HG02763 (cell line): ENCODE measurements around the gene LIX1L.

Experiments
- ATAC-seq: cut with Tn5 transposase; IDR thresholded peaks from one replicate; pipeline ENCODE4 v1.9.1; 2021; ENCODE audit warnings: mild to moderate bottlenecking, moderate library complexity; ENCODE audit not compliant: unreplicated experiment

LIX1L gene

GRCh38 chr1:145963265-145964019 is 5.6 kb upstream of the LIX1L start:
- no peak for ATAC-seq

DNA sequence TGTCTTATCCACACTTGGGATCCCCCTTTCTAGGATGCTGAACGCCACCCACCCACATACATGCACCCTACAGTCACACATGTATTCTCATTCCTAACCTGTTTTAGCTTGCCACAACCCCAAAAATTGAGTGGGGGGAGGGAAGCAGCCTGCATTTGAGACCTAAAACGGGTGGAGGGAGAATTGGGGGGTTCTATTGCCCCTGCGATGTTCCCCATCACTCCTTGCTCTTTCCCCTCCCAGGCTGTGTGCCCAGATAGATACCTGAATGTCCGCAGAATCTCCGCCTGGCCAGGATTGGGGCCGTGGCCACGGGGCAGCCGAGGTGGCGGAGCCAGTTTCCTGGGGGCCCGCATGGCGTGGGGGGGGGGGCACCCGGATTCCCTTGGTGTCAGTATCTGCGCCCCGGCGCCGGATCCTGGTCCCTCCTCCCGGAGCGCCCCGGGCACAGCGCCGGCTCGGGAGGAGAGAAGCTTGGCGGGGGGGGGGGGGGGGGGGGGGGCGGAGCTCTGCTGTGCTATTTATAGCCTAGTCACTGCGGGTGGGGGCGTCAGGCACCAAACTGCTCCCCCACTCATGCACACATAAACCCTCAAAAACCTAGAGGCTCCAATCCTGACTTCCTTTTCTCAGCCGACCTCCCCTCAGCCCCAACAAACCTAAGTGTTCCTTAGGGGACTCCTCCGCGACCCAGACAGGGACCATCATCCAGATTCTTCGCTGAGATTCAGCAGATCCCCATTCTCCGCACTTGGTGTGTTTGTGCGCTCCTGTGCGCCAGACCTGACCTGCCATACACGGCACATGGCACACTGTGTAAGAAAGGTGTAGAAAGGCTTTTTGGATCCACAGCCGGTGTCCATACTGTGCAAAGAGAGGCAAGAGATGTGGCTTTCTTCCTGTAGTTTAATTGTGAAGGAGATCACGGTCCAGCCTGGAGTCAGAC is 4.6 kb upstream of the LIX1L start:
- no peak for ATAC-seq

- ATAC-seq: no peak
These were observed 3.8 kb upstream of the LIX1L start for GRCh38 chr1:145961425-145962156.

- no peak for ATAC-seq
These were observed 3.2 kb upstream of the LIX1L start for GRCh38 chr1:145961109-145961424.

GRCh38 chr1:145960468-145961108 is 2.8 kb upstream of the LIX1L start:
- ATAC-seq: no peak

GRCh38 chr1:145959957-145960467 is 2.2 kb upstream of the LIX1L start:
- ATAC-seq: no peak

- ATAC-seq: no peak
These were observed 1.5 kb upstream of the LIX1L start for GRCh38 chr1:145959333-145959732.

GRCh38 chr1:145958734-145959133 is 917 bp upstream of the LIX1L start:
- no peak for ATAC-seq

- no peak for ATAC-seq
These were observed 905 bp downstream of the LIX1L start for GRCh38 chr1:145956781-145957442.

- ATAC-seq: no peak
These were observed 1.5 kb downstream of the LIX1L start for GRCh38 chr1:145956361-145956760.

DNA sequence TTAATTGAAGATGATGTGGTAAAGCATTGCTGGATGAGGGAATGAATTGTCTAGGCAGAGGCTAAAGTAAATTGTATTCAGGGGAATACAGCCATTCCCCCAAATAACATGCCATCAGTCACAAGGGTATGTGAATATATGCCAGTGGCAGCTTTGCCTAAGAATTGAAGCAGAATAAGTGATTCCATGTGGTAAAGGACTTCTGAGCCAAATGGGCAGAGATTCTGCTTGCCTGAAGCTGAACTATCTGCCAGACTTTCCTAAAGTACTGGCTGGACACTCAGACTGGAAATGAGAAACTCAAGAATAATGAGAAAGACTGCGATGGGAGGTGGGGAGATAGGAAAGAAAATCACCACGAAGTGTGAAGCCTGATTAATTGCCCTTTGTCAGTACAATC is 2.4 kb downstream of the LIX1L start:
- ATAC-seq: no peak

GRCh38 chr1:145953861-145954260 is 4.0 kb downstream of the LIX1L start:
- ATAC-seq: no peak

DNA sequence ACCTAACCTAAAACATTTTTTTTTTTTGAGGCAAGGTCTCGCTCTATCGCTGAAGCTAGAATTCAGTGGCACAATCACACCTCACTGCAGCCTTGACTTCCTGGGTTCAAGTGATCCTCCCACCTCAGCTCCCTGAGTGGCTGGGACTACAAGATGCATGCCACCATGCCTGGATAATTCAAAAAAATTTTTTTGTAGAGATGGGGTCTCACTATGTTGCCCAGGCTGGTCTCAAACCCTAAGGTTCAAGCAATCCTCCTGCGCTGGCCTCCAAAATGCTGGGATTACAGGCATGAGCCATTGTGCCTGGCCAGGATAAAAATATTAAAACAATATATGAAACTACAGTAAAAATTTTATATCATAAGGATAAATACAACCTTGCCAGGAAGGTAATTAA is 4.9 kb downstream of the LIX1L start:
- no peak for ATAC-seq

DNA sequence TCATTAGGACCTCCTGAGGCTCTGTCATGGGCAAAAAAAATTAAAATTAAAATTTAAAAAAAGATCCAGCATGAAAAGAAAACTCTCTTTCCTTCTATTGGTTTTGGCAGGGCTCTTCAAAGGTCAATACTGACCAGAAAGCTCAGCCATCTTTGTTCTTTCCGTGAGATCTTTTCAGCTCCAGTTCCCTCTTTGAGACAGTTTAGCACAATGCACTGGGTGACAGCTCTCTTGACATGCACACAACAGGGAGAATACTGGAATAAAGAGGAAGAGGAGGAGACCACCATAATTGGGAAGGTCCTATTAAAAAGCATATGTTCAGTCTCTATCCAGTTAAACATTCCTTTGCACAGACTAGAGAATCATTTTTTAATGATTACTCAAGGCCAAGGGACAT is 6.3 kb downstream of the LIX1L start:
- no peak for ATAC-seq

DNA sequence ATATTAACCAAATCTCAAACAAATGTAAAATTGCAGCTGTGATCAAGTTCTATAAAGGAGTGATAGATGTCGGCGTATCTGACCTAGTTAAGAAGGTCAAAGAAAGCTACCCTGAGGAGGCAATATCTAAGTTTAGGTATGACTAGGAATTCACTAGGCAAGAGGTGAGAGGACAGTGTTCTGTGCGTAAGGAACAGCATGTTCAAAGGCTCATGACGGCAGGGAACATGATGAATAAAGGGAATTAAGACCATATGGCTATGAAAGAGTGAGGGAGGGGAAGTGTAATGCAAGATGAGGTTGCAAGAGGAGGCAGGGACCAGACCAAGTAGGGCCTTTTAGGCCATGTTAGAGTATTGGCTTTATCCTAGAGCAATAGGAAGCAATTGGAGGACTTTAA is 8.6 kb downstream of the LIX1L start:
- no peak for ATAC-seq

DNA sequence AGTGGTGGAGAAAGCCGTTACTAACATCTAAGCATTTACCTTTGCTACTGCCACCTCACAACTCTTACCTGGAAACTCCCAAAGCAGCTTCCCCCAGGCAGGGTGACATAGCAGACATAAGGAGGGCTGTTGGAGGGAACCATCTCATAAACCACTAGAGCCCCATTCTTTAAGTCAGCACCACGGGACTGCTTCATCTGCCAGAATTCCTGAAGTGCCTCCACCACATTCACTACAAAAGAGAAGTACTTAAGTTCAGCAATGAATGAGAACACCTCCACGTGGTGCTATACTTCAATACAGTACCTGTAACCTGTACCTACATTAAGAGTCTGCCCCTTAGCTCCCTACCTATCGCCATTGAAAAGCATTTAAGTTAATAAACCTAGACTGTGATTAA is 10.3 kb downstream of the LIX1L start:
- no peak for ATAC-seq

DNA sequence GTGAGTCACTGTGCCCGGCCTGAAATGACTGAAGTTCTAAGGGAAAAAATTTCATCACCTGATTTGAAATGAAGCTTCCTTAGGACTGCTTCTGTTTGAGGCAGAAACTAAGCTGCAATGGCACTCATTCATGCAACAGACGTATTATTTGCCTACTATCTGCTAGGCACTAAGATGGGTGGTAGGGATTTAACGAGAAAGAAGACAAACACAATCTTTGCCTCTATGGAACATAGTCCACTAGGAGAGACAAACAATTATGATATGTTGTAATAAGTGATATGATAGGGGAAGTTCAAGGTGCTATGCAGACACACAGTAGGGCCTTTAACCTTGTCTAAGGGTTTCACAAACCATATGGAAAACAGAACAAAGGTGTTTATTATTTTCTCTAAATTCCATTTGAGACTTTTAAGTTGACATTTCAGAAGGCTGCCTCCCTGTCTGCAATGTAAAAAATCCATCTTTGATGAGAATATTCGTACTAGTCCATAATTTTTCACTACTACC is 11.3 kb downstream of the LIX1L start:
- ATAC-seq: no peak

- no peak for ATAC-seq
These were observed 13.3 kb downstream of the LIX1L start for GRCh38 chr1:145944532-145944931.

DNA sequence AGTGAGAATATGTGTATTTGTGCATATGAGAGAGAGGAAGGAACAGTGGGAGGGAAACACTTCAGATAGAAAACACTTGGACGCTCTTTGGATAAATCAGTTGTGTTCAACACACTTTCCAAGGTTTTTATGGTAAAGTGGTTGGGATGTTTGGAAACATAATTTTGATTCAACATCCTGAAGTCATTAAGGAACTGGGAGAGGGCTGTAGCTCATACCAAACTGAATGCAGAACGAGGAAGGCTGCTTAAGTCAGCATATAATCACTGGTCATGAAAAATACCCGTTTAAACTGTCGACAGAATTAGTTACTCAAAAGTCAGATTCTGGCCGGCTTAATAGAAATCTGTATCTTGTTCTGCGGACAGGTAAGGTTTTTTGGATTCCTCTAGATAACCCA is 14.9 kb downstream of the LIX1L start:
- no peak for ATAC-seq

GRCh38 chr1:145942405-145942804 is 15.4 kb downstream of the LIX1L start:
- no peak for ATAC-seq
